Ishikawa (cell line): ENCODE results near the gene ICOS.

ENCODE experiments used
- CEBPB ChIP-seq: IDR thresholded peaks from 2 replicates; pipeline ENCODE4 v1.6.1; 2012
- CREB1 ChIP-seq: IDR thresholded peaks from 2 replicates; pipeline ENCODE4 v1.6.1; 2012; ENCODE audit warnings: low read depth
- EGR1 ChIP-seq: IDR thresholded peaks from 2 replicates; pipeline ENCODE4 v1.6.1; 2012
- EP300 ChIP-seq: IDR thresholded peaks from 2 replicates; pipeline ENCODE4 v1.6.1; 2012; ENCODE audit warnings: borderline replicate concordance
- FOXM1 ChIP-seq: IDR thresholded peaks from 2 replicates; pipeline ENCODE4 v1.6.1; 2012; ENCODE audit warnings: low read depth, borderline replicate concordance
- NFIC ChIP-seq: IDR thresholded peaks from 2 replicates; pipeline ENCODE4 v1.6.1; 2012
- RAD21 ChIP-seq: IDR thresholded peaks from 2 replicates; pipeline ENCODE4 v1.6.1; 2012; ENCODE audit warnings: low read depth
- TAF1 ChIP-seq: IDR thresholded peaks from 2 replicates; pipeline ENCODE4 v1.6.1; 2012; ENCODE audit warnings: low read depth, mild to moderate bottlenecking
- TCF12 ChIP-seq: IDR thresholded peaks from 2 replicates; pipeline ENCODE4 v1.6.1; 2012; ENCODE audit warnings: low read depth
- TEAD4 ChIP-seq: IDR thresholded peaks from 2 replicates; pipeline ENCODE4 v1.6.1; 2012
- YY1 ChIP-seq: IDR thresholded peaks from 2 replicates; pipeline ENCODE4 v1.6.1; 2012; ENCODE audit warnings: low read depth
- ZBTB7A ChIP-seq: IDR thresholded peaks from 2 replicates; pipeline ENCODE4 v1.6.1; 2012; ENCODE audit warnings: low read depth
- TF ChIP-seq, protein P1 (sequence below): IDR thresholded peaks from 2 replicates; pipeline ENCODE4 v1.6.1; 2012
- TF ChIP-seq, protein P2 (sequence below): IDR thresholded peaks from 2 replicates; pipeline ENCODE4 v1.6.1; 2012; ENCODE audit warnings: low read depth, mild to moderate bottlenecking
- TF ChIP-seq, protein P3 (sequence below): IDR thresholded peaks from 2 replicates; pipeline ENCODE4 v1.6.1; 2012

The ICOS gene

DNA sequence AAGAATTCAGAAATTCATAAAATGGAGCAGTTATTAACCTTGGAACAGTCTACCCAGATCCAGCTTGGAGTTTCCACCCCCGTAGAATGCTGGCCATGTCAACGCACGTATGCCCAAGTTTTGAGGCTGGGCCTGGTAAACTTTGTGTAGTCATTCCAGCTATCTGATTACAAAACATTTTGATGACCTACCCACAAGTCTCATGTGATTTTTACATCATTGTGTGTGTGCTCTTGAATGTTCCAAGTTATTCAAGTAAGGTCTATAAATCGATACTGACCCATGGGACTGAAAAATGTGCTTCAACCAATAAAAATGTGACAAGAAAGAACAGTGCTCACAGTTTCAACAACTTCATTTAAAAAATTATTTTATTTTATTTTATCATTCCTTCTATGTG lies 32.5 kb upstream of the ICOS start:
- TF ChIP-seq EGR1, result no peak
- TF ChIP-seq YY1, result no peak
- TF ChIP-seq TCF12, result no peak
- no peak for TF ChIP-seq FOXM1
- TF ChIP-seq, protein P1, sequence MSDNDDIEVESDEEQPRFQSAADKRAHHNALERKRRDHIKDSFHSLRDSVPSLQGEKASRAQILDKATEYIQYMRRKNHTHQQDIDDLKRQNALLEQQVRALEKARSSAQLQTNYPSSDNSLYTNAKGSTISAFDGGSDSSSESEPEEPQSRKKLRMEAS, result no peak
- no peak for TF ChIP-seq CEBPB

DNA sequence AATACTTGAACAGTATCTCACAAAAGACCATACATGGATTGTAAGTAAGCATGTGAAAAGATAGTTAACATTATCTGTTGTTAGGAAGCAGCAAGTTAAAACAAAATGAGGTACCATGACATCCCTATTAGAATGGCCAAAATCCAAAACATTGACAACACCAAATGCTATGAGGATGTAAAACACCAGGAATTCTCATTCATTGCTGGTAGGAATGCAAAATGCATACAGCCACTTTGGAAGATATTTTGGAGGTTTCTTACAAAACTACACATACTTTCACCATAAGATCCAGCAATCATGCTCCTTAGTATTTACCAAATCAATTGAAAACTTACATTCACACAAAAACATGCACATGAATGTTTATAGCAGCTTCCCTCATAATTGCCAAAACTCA lies 30.9 kb upstream of the ICOS start:
- TF ChIP-seq, protein P2, sequence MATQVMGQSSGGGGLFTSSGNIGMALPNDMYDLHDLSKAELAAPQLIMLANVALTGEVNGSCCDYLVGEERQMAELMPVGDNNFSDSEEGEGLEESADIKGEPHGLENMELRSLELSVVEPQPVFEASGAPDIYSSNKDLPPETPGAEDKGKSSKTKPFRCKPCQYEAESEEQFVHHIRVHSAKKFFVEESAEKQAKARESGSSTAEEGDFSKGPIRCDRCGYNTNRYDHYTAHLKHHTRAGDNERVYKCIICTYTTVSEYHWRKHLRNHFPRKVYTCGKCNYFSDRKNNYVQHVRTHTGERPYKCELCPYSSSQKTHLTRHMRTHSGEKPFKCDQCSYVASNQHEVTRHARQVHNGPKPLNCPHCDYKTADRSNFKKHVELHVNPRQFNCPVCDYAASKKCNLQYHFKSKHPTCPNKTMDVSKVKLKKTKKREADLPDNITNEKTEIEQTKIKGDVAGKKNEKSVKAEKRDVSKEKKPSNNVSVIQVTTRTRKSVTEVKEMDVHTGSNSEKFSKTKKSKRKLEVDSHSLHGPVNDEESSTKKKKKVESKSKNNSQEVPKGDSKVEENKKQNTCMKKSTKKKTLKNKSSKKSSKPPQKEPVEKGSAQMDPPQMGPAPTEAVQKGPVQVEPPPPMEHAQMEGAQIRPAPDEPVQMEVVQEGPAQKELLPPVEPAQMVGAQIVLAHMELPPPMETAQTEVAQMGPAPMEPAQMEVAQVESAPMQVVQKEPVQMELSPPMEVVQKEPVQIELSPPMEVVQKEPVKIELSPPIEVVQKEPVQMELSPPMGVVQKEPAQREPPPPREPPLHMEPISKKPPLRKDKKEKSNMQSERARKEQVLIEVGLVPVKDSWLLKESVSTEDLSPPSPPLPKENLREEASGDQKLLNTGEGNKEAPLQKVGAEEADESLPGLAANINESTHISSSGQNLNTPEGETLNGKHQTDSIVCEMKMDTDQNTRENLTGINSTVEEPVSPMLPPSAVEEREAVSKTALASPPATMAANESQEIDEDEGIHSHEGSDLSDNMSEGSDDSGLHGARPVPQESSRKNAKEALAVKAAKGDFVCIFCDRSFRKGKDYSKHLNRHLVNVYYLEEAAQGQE, result no peak
- TF ChIP-seq CEBPB (no peak), EGR1 (no peak), FOXM1 (no peak), TEAD4 (no peak), CREB1 (no peak), NFIC (no peak), TCF12 (no peak), YY1 (no peak), RAD21 (no peak), TAF1 (no peak), EP300 (no peak), ZBTB7A (no peak)
- TF ChIP-seq, protein P3, sequence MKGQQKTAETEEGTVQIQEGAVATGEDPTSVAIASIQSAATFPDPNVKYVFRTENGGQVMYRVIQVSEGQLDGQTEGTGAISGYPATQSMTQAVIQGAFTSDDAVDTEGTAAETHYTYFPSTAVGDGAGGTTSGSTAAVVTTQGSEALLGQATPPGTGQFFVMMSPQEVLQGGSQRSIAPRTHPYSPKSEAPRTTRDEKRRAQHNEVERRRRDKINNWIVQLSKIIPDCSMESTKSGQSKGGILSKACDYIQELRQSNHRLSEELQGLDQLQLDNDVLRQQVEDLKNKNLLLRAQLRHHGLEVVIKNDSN, result no peak
- TF ChIP-seq, protein P1, result no peak

DNA sequence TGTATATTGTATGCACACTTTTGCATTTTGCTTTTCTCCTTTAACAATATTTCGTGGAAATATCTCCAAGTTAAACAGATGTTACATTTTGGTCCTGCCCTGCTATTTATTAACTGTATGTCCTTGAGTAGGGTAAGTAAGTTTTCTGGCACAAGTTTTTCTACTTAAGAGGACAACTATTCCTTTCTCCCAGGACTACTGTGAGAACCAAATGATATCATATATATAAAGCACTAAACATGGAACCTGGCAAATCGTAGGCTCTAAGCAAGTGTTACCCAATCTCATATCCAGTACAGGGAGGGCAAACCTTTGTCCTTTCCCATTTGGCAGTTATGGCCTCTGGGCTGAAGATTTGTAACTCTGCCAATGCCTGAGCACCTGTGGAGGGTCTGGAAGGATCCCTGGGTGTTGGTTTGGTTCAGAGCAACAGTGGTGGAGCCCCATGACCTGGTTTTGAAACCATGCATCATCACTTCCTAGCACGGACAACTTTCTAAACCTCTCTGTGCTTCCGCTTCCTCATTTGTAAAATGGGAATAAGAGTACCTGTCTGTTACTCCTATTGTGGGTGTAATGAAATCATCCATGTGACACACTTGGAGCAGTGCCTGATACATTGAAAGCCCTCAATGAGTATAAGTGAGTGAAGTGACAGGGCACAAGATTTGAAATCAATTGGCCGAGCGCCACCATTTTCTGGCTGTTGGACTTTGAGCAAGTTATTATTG lies 28.3 kb upstream of the ICOS start:
- TF ChIP-seq, protein P2, result no peak
- TF ChIP-seq EP300, result no peak
- no peak for TF ChIP-seq TAF1
- TF ChIP-seq, protein P1, result no peak
- TF ChIP-seq EGR1, result no peak
- TF ChIP-seq YY1, result no peak
- TF ChIP-seq RAD21, result no peak
- no peak for TF ChIP-seq TEAD4
- TF ChIP-seq CREB1, result no peak
- no peak for TF ChIP-seq TCF12
- TF ChIP-seq CEBPB, result no peak
- no peak for TF ChIP-seq FOXM1

DNA sequence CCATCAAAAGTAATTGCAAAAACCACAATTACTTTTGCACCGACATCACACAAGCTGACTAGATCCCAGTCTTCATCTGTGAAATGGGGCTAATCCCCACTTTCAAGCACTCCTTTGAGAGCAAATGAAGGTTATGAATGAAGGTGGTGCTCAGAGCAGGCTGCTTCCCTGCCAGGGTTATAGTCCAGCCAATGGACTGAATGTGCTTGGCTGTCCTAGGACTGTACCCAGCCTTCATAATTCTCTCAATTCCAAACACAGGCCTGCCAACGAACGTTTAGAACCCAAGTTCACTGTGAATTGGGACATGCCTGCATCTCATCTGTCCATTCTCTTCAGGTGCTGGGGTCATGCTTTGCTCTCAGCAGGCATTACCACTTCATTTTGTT lies 27.8 kb upstream of the ICOS start:
- TF ChIP-seq EGR1, result no peak
- TF ChIP-seq TEAD4, result no peak
- TF ChIP-seq CREB1, result no peak

DNA sequence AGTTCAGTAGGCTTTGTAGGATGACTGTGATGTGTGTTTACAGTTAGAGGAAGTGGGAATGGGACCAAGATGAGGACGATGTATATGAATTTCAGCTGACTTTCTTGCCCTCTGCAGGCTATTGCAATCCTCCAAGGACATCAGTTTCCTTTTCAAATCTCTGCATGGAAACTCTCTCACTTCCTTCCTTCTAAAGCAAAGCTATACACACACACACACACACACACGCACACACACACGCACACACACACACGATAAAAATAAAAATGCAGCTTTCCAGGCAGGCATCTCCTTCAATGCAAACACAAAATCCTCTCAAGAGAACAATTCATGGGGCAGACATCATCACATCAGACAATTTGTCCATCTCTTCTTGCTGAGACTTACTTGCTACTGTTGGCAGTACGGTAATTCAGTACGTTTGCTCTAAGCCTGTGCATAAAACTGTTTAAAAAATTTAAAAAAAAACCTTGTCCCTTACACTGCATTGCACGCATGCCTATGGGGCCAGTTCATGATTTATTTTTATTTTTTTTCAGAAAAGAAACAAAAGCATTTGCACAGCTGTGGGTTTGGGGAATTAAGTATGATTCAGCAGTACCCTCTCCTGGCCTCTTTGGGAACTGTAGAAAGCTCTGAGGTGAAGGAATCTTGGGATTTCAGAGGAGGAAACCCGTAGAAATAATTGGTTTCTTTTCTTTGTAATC lies 27.1 kb upstream of the ICOS start:
- TF ChIP-seq RAD21, result peak; percentile 74
- no peak for TF ChIP-seq EGR1

DNA sequence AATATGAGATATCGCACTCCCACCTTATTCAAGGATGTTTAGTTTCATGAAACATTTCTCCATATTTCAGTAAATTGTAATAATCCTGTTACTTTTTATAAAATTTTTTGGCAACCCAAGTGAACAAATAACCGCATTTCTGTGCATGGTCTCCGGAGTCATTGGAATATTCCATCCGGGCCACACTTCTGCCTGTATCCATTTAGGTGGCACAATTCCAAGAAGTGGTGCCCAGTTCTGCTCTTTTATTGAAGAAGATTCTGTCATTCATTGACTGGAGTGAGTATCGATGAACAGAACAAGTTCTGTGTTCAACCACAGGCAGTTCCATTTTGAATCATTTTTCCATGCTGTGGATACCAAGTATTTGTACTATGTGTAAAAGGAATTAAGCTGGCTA lies 26.6 kb upstream of the ICOS start:
- no peak for TF ChIP-seq EGR1
- TF ChIP-seq, protein P3, result no peak
- no peak for TF ChIP-seq ZBTB7A
- TF ChIP-seq, protein P1, result no peak
